Measurements from ENCODE around the gene PDCD7.
"Not testable (repeated sequence)": the region's sequence is repeated elsewhere in the genome, so short reads cannot be mapped to it uniquely, and the experiment has no call there.

DNA sequence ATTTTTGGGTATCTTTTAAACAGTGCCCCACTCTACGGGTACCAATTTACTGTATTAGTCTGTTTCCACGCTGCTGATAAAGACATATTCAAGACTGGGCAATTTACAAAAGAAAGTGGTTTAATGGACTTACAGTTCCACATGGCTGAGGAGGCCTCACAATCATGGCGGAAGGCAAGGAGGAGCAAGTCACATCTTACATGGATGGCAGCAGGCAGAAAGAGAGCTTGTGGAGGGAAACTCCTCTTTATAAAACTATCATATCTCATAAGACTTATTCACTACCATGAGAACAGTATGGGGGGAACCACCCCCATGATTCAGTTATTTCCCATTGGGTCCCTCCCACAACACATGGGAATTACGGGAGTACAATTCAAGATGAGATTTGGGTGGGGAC, 4.3 kb upstream of the PDCD7 start:
- not testable (repeated sequence) for TF ChIP-seq ZFP36 (IDR thresholded peaks at IDR 0.05; ENCODE audit: borderline replicate concordance, partially characterized antibody); HDAC2 (IDR thresholded peaks at IDR 0.05); RNF2 (IDR thresholded peaks at IDR 0.05; ENCODE audit: borderline replicate concordance, low read depth); NPAS2 (CRISPR knock-in tag; IDR thresholded peaks at IDR 0.05; ENCODE audit: borderline replicate concordance); RAD21 (conservative IDR thresholded peaks at IDR 0.05 in 1 of 2, IDR thresholded peaks at IDR 0.05 in 1 of 2); BHLHE40 (IDR thresholded peaks at IDR 0.05; ENCODE audit: low read depth, low read length); HOXA7 (CRISPR knock-in tag; IDR thresholded peaks at IDR 0.05)
- TF ChIP-seq, protein P1, sequence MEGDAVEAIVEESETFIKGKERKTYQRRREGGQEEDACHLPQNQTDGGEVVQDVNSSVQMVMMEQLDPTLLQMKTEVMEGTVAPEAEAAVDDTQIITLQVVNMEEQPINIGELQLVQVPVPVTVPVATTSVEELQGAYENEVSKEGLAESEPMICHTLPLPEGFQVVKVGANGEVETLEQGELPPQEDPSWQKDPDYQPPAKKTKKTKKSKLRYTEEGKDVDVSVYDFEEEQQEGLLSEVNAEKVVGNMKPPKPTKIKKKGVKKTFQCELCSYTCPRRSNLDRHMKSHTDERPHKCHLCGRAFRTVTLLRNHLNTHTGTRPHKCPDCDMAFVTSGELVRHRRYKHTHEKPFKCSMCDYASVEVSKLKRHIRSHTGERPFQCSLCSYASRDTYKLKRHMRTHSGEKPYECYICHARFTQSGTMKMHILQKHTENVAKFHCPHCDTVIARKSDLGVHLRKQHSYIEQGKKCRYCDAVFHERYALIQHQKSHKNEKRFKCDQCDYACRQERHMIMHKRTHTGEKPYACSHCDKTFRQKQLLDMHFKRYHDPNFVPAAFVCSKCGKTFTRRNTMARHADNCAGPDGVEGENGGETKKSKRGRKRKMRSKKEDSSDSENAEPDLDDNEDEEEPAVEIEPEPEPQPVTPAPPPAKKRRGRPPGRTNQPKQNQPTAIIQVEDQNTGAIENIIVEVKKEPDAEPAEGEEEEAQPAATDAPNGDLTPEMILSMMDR (IDR thresholded peaks at IDR 0.05) = not testable (repeated sequence)
- TF ChIP-seq, protein P2, sequence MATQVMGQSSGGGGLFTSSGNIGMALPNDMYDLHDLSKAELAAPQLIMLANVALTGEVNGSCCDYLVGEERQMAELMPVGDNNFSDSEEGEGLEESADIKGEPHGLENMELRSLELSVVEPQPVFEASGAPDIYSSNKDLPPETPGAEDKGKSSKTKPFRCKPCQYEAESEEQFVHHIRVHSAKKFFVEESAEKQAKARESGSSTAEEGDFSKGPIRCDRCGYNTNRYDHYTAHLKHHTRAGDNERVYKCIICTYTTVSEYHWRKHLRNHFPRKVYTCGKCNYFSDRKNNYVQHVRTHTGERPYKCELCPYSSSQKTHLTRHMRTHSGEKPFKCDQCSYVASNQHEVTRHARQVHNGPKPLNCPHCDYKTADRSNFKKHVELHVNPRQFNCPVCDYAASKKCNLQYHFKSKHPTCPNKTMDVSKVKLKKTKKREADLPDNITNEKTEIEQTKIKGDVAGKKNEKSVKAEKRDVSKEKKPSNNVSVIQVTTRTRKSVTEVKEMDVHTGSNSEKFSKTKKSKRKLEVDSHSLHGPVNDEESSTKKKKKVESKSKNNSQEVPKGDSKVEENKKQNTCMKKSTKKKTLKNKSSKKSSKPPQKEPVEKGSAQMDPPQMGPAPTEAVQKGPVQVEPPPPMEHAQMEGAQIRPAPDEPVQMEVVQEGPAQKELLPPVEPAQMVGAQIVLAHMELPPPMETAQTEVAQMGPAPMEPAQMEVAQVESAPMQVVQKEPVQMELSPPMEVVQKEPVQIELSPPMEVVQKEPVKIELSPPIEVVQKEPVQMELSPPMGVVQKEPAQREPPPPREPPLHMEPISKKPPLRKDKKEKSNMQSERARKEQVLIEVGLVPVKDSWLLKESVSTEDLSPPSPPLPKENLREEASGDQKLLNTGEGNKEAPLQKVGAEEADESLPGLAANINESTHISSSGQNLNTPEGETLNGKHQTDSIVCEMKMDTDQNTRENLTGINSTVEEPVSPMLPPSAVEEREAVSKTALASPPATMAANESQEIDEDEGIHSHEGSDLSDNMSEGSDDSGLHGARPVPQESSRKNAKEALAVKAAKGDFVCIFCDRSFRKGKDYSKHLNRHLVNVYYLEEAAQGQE (IDR thresholded peaks at IDR 0.05) = not testable (repeated sequence)
